GM18517 (cell line): ENCODE data around the gene CSH1.
"Not testable (repeated sequence)": the region's sequence is repeated elsewhere in the genome, so short reads cannot be mapped to it uniquely, and the experiment has no call there.

Experiments
- ATAC-seq: cut with Tn5 transposase; IDR thresholded peaks from one replicate; pipeline ENCODE4 v1.9.1; 2021; ENCODE audit warnings: mild to moderate bottlenecking, moderate library complexity; ENCODE audit not compliant: unreplicated experiment

The CSH1 gene

GRCh38 chr17:63907161-63907778 lies 10.9 kb upstream of the CSH1 start:
- ATAC-seq = not testable (repeated sequence)

- not testable (repeated sequence) for ATAC-seq
Observed at GRCh38 chr17:63904796-63905195, 8.4 kb upstream of the CSH1 start.

GRCh38 chr17:63903787-63904201 lies 7.4 kb upstream of the CSH1 start:
- ATAC-seq = not testable (repeated sequence)

- not testable (repeated sequence) for ATAC-seq
Observed at GRCh38 chr17:63901971-63902370, 5.6 kb upstream of the CSH1 start.

- ATAC-seq = not testable (repeated sequence)
Observed at GRCh38 chr17:63898899-63899798, 2.8 kb upstream of the CSH1 start.

- ATAC-seq = not testable (repeated sequence)
Observed at GRCh38 chr17:63894821-63895220, 1.6 kb downstream of the CSH1 start.

- ATAC-seq = not testable (repeated sequence)
Observed at GRCh38 chr17:63894021-63894420, 2.4 kb downstream of the CSH1 start.

- not testable (repeated sequence) for ATAC-seq
Observed at GRCh38 chr17:63892316-63893037, 3.9 kb downstream of the CSH1 start.

GRCh38 chr17:63889026-63889848 lies 7.1 kb downstream of the CSH1 start:
- ATAC-seq = not testable (repeated sequence)

GRCh38 chr17:63885119-63885518 lies 11.3 kb downstream of the CSH1 start:
- not testable (repeated sequence) for ATAC-seq

- ATAC-seq = not testable (repeated sequence)
Observed at GRCh38 chr17:63882626-63883126, 13.7 kb downstream of the CSH1 start.

- ATAC-seq = no peak
Observed at GRCh38 chr17:63881935-63882601, 14.3 kb downstream of the CSH1 start, which contains the start of gene GH2. GH2 (minus strand) TSS chr17:63881944; CDS start chr17:63881801, 143 bp downstream.

GRCh38 chr17:63881337-63881736 lies 15.0 kb downstream of the CSH1 start:
- ATAC-seq = not testable (repeated sequence)

GRCh38 chr17:63880706-63881105 lies 15.7 kb downstream of the CSH1 start:
- ATAC-seq = no peak

- not testable (repeated sequence) for ATAC-seq
Observed at GRCh38 chr17:63878413-63878812, 18.0 kb downstream of the CSH1 start.

GRCh38 chr17:63874693-63875092 lies 21.7 kb downstream of the CSH1 start:
- ATAC-seq = not testable (repeated sequence)

- ATAC-seq = not testable (repeated sequence)
Observed at GRCh38 chr17:63874061-63874626, 22.2 kb downstream of the CSH1 start.

- not testable (repeated sequence) for ATAC-seq
Observed at GRCh38 chr17:63873577-63873976, 22.8 kb downstream of the CSH1 start, which contains the start of gene CSH2. CSH2 (minus strand) TSS chr17:63873677; CDS start chr17:63873614, 63 bp downstream.
